Mesenteric fat pad (tissue), 1 donor: ENCODE measurements around the gene PLA2G12A. TPM values are rescaled to one million over a fixed set of nuclear protein-coding genes. Genes with fewer than 3 reads are reported as not detected.
"Not testable (repeated sequence)": the region's sequence is repeated elsewhere in the genome, so short reads cannot be mapped to it uniquely, and the experiment has no call there.

Experiments used
- DNase-seq: peaks from one replicate; pipeline ENCODE4 v3.0.0-alpha.2; 2020; ENCODE audit warnings: low spot score
- total RNA-seq: library from RNA; stranded (reverse); fragmentation: NEBNext Ultra II Directional; extraction: Animal tissue kit (Norgen Biotek cat#: 25700); gene quantifications from one replicate; pipeline ENCODE4 v1.2.1, GENCODE V29; 2021
- donor health status: DM: yes; HTN: yes; CAD: no.

Gene PLA2G12A
- total RNA-seq, 1 donor from 2014 or later: 31.9 TPM

GRCh38 chr4:109678925-109679324 is 50.9 kb downstream of the PLA2G12A start:
- DNase-seq: not testable (repeated sequence)

DNA sequence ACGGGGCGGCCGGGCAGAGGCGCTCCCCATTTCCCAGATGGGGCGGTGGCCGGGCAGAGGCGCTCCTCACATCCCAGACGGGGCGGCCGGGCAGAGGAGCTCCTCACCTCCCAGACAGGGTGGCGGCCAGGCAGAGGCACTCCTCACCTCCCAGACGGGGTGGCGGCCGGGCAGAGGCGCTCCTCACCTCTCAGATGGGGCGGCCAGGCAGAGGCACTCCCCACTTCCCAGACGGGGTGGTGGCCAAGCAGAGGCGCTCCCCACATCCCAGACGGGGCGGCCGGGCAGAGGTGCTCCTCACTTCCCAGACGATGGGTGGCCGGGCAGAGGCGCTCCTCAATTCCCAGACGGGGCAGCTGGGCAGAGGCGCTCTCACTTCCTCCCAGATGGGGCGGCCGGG is 51.4 kb downstream of the PLA2G12A start:
- DNase-seq: not testable (repeated sequence)

DNA sequence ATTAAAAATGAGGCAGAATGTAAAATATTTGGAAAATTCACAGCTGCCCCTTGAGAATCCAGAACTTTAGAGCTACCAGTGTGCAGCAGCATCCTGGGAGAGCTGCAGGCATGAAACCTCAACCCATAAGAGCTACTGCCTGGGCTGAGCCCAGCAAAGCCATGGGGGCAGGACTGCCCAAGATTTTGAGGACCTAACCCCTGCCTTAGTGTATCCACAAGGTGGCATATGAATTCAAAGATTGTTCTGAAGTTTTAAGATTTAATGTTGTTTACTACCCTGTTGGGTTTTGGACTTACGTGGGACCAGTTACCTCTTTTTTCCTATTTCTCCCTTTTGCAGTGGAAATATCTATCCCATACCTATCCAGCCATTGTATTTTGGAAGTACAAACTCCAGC is 53.0 kb downstream of the PLA2G12A start:
- DNase-seq: no peak

GRCh38 chr4:109675843-109676242 is 54.0 kb downstream of the PLA2G12A start:
- DNase-seq: no peak

DNA sequence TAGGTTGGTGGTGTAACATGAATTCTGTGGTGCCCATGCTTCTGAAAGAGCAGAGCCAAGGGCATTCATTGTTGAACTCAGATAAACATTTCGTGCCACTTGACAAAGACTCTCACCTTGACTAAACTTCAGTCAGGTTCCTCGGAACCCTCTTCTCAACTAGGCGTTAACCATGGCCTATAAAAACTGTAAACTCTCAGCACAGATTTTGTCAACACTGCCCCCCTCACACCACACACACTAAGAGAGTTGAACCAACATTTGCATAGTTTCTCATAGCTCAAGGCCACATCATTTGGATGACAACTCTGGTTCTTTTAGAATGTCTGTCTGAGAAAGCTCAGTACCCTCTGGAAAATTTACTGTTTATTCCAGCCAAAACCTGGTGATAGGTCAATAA is 54.7 kb downstream of the PLA2G12A start:
- DNase-seq: no peak

- DNase-seq: no peak
These were observed 56.6 kb downstream of the PLA2G12A start for GRCh38 chr4:109673303-109673702.

DNA sequence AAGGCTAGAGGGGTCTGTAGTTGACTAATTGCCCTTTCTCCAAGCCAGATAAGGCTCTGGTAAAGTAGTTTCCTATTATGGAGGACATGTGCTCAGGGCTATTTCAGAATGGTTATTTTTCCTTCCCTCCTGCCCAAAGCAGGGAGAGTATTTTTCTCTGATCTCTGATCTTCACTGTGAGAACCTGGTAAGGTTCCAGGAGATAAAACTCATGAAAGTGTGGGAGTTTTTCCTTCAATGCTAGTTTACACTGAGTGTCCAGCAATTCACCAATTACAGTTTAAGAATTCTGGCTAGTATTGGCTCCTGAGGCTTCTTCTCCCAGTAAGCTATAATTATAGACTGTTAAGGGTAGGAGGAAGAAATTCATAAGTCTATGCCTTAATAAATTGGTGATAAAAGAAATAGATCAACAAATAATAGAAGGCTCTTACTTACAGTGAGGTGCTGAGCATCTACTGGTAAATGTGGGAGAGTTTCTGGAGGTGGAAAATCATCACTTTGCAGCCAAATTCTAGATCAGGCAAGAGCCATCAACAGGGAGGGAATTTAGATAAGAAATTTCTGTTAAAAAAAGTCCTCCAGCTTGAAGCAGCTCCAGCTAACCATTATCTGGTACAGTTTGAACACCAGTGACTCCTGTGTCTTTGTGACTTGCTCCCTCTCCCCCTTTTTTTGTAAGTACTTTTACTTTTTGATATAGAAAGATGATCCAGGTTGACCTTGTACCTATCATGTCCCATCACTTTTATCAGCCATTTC is 57.5 kb downstream of the PLA2G12A start:
- DNase-seq: no peak

- DNase-seq: no peak
These were observed 58.5 kb downstream of the PLA2G12A start for GRCh38 chr4:109671350-109671749.

GRCh38 chr4:109665783-109666485 is 63.9 kb downstream of the PLA2G12A start:
- no peak for DNase-seq

GRCh38 chr4:109662771-109663170 is 67.1 kb downstream of the PLA2G12A start:
- no peak for DNase-seq

DNA sequence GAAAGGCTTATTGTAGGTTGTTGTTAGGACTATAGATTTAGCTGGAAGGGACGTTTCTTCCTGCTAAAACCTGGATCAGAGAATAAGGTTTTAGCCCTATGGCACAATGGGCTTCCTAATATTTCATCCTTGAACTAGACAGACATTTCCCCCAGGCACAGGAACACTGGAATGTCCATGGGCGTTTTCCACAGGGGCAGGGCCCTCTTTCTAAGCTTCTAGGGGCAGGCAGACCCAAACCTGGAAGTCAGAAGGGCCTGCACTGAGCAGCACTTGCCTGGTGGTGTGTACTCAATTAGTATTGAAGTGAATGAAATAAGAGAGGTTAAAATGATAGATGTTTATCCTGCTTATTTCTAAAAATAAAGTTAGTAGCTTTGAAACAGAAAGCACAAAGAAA is 67.8 kb downstream of the PLA2G12A start:
- no peak for DNase-seq

Other genes with a start within 250 kb of the PLA2G12A start
- gene MCUB, start 169.8 kb downstream of the PLA2G12A start, total RNA-seq: 23.6 TPM
- gene CASP6, start 26.6 kb downstream of the PLA2G12A start, total RNA-seq: 11.4 TPM
- gene CFI, start 71.9 kb upstream of the PLA2G12A start, total RNA-seq: 21.9 TPM
- gene GAR1, start 85.7 kb upstream of the PLA2G12A start, total RNA-seq: 15.7 TPM
- gene RRH, start 97.9 kb upstream of the PLA2G12A start, total RNA-seq: not detected
- 0.16 TPM for gene LRIT3, start 118.0 kb upstream of the PLA2G12A start, total RNA-seq
- not detected for gene EGF, start 182.8 kb upstream of the PLA2G12A start, total RNA-seq